GM19043 (cell line): ENCODE measurements around the gene SLC6A11.

Experiments
- ATAC-seq: cut with Tn5 transposase; IDR thresholded peaks from one replicate; pipeline ENCODE4 v1.9.1; 2021; ENCODE audit warnings: low read depth; ENCODE audit not compliant: unreplicated experiment

Gene SLC6A11

DNA sequence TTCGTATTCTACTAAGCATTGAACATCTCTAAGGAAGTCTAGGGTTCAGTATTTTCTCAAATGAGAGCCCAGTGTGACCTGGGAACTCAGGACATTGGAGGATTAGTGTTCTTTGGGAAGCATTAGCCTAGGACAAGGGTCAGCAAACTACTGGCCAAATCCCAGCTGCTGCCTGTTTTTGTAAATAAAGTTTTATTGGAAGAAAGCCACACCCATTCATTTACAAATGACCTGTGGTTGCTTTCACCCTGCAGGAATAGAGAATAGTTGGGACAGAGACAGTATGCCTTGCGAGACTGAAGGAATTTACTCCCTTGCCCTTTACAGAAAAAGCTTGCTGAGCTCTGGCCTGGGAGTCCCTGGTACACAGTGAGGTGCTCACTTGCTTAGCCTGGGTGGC lies 20.6 kb downstream of the SLC6A11 start:
- no peak for ATAC-seq

DNA sequence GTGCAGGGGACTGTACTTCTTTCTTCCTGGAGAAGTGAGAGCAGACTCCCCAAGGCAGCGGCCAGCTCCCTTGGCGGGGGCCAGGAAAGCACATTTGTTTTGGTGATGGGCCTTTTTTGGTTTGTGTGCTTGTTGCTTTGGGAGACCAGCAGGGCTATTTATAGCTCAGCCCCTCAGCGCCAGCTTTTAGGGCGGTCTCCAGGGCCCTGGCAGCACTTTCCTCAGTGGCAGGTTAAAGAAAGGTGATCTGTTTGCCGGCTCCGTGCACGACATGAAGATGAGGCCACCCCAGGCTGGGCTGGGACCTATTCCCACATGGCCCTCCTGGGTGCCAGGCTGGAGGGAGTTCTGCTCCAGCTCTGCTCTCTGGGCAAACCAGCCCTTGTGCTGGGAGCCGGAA lies 21.8 kb downstream of the SLC6A11 start:
- no peak for ATAC-seq

GRCh38 chr3:10839167-10839566 lies 23.1 kb downstream of the SLC6A11 start:
- ATAC-seq, result no peak

- no peak for ATAC-seq
Observed at GRCh38 chr3:10841100-10841499, 25.1 kb downstream of the SLC6A11 start.

DNA sequence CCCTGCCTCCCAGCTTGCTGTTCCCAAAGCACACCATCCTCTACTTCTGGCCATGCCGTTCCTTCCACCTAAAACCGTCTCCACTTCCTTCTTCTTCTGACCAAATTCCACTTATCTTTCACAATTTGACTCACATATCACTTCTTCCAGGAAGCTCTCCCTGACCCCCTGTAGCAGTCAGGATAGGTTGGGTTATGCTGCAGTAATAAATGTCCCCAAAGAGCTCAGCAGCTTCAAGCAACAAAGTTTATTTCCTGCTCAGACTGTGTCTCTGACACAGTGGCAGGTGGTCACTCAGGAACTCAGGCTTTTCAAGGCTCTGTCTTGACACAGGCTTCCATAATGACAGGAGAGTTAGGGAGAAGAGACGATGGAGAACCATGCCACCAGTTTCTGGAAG lies 27.4 kb downstream of the SLC6A11 start:
- ATAC-seq, result no peak

GRCh38 chr3:10845001-10845761 lies 29.2 kb downstream of the SLC6A11 start:
- ATAC-seq, result no peak

GRCh38 chr3:10845839-10846656 lies 30.0 kb downstream of the SLC6A11 start:
- peak; percentile 61 for ATAC-seq

- ATAC-seq, result no peak
Observed at GRCh38 chr3:10846657-10846975, 30.6 kb downstream of the SLC6A11 start.

GRCh38 chr3:10848261-10848660 lies 32.2 kb downstream of the SLC6A11 start:
- ATAC-seq, result no peak

DNA sequence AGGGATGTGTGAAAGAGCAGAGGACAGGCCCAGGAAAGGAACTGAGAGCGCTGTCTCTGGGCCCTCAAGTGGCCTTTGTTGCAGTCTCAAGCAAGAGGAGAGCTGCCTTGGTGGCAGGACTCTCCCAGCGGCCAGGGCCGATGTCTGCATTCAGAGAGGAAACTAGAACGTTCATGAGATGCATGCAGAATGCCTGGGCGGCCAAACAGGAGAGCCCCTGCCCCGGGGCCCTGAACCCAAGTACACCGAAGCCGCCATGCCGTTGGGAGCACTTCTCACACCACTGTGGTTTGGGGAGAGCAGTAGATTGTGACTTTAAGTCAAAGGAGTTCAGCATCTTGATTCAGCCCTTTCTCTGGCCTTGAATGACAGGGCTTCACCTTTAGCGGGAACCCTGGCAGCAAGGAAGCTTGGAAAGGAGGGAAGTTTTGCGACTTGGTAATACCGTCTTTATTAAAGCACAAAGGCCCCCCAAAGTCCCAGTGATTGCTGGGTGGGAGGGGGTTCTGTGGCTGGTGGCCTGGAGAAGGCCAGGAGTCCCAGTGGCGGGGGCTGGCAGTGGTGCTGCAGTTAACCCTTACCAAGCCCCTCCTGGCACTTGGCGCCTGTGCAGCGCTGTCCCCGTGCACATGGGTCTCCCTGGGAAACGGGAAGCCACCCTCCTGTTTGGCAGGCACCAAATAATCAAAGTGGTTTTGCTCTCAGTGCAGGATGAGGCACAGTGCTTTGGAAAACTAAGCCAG lies 36.2 kb downstream of the SLC6A11 start:
- no peak for ATAC-seq

DNA sequence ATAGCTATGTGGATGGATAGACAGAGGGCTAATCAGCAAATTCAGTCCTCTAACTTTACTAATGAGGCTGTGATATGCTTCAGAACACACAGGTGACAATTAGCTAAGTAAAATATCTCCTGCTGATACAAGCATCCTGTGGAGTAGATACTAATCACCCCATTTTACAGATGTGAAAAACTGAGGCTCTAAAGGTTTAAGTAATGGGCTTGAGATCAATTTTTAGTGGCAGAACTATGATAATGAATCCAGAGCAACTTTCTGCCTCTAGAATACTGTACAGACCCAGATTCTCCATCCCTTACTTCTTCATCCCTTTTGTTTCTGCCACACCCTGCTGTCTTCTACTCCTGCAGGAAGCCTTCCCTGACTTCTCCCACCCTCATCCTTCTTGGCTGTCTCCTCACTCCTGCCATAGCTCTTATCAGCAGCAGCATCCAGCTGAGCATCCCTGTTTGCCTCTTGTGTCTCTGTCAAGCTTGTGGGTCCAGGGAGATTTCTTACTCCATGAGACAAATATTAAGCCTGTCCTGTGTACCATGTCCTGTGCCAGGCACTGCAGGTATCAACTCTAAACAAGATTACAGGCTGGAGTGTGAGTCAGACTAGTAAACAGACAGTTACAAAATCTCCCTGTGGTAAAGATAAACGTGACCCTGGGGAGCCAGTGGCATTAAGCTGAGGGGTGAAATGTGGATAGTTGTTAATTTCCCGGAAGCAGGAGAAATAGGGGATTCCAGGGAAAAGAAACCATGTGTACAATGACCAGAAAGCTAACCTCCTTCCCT lies 39.2 kb downstream of the SLC6A11 start:
- ATAC-seq, result no peak

GRCh38 chr3:10855871-10856662 lies 40.0 kb downstream of the SLC6A11 start:
- no peak for ATAC-seq

GRCh38 chr3:10857235-10857634 lies 41.2 kb downstream of the SLC6A11 start:
- no peak for ATAC-seq

- no peak for ATAC-seq
Observed at GRCh38 chr3:10858091-10858490, 42.1 kb downstream of the SLC6A11 start.

DNA sequence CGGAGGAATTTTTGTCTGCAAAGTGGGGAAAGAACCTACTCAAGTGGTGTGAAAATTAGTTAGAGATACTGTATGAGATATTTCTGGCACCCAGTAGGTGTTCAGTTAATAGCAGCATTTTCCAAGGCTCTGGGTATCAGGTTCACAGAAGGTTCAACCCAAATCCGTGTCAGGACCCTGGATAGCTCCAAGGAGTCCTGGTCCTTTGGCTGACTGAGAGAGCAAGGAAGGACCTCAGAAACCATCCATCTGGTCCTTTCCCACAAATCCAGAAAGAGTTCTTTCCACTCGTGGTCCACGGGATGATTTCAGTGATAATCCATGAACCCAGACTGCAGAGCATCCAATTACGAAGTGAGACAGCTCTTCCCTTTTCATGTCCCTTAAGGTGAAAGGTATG lies 51.4 kb downstream of the SLC6A11 start:
- no peak for ATAC-seq

- no peak for ATAC-seq
Observed at GRCh38 chr3:10869460-10869859, 53.4 kb downstream of the SLC6A11 start.

- ATAC-seq, result no peak
Observed at GRCh38 chr3:10870296-10870695, 54.3 kb downstream of the SLC6A11 start.

DNA sequence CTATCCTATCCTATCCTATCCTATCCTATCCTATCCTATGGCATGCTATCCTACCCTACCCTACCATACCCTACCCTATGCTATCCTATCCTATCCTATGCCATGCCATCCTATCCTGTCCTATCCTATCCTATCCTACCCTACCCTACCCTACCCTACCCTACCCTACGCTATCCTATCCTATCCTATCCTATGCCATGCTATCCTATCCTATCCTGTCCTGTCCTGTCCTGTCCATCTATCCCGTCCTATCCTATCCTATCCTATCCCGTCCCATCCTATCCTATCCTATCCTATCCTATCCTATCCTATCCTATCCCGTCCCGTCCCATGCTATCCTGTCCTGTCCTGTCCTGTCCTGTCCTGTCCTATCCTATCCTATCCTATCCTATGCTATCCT lies 57.4 kb downstream of the SLC6A11 start:
- ATAC-seq, result no peak

GRCh38 chr3:10875914-10876313 lies 59.9 kb downstream of the SLC6A11 start:
- ATAC-seq, result no peak

GRCh38 chr3:10876661-10877060 lies 60.6 kb downstream of the SLC6A11 start:
- ATAC-seq, result no peak
